Trophoblast cell (in vitro differentiated cells and primary cell): ENCODE data around the gene PICALM.
"Not testable (repeated sequence)": the region's sequence is repeated elsewhere in the genome, so short reads cannot be mapped to it uniquely, and the experiment has no call there.

ENCODE experiments used
- DNase-seq, 2 donors: peaks; one replicate each; pipeline ENCODE4 v3.0.0-alpha.2; 2016
- H2AFZ ChIP-seq: 2 replicates; pipeline ENCODE4 v1.6.1; 2013; ENCODE audit warnings: low read length, moderate library complexity, mild to moderate bottlenecking; ENCODE audit not compliant: insufficient read depth, poor library complexity
- H2AK5ac ChIP-seq: 2 replicates; pipeline ENCODE4 v1.6.1; 2013; ENCODE audit warnings: mild to moderate bottlenecking, low read length
- H2BK120ac ChIP-seq: 2 replicates; pipeline ENCODE4 v1.6.1; 2013; ENCODE audit warnings: low read length, mild to moderate bottlenecking, moderate library complexity; ENCODE audit not compliant: insufficient read depth, poor library complexity
- H2BK12ac ChIP-seq: 2 replicates; pipeline ENCODE4 v1.6.1; 2013; ENCODE audit warnings: mild to moderate bottlenecking, low read length, moderate library complexity
- H2BK5ac ChIP-seq: 2 replicates; pipeline ENCODE4 v1.6.1; 2013; ENCODE audit warnings: low read length, low read depth, moderate library complexity, mild to moderate bottlenecking; ENCODE audit not compliant: poor library complexity
- H3K14ac ChIP-seq: 2 replicates; pipeline ENCODE4 v1.6.1; 2013; ENCODE audit warnings: mild to moderate bottlenecking, low read length
- H3K18ac ChIP-seq: 2 replicates; pipeline ENCODE4 v1.6.1; 2013; ENCODE audit warnings: mild to moderate bottlenecking, low read length
- H3K23ac ChIP-seq: 2 replicates; pipeline ENCODE4 v1.6.1; 2013; ENCODE audit warnings: low read length
- H3K27ac ChIP-seq: 2 replicates; pipeline ENCODE4 v1.5.1; 2013; ENCODE audit warnings: low read depth, mild to moderate bottlenecking, inconsistent platforms, low read length, moderate library complexity
- H3K27me3 ChIP-seq: 2 replicates; pipeline ENCODE4 v1.6.1; 2013; ENCODE audit warnings: inconsistent platforms, mild to moderate bottlenecking, low read length, moderate library complexity; ENCODE audit not compliant: insufficient read depth
- H3K36me3 ChIP-seq, 2 experiments: 1 replicate in 1 of 2; 2 replicates in 1 of 2; pipeline ENCODE4 v1.6.1; 2013; ENCODE audit warnings: low read length in 2 of 2, mild to moderate bottlenecking in 2 of 2, moderate library complexity in 1 of 2; ENCODE audit not compliant: insufficient read depth in 2 of 2, control insufficient read depth in 1 of 2
- H3K4ac ChIP-seq: 2 replicates; pipeline ENCODE4 v1.6.1; 2013; ENCODE audit warnings: low read depth, mild to moderate bottlenecking, low read length, moderate library complexity
- H3K4me1 ChIP-seq, 2 experiments: 1 replicate in 1 of 2; 2 replicates in 1 of 2; pipeline ENCODE4 v1.6.1; 2013; ENCODE audit warnings: low read length in 2 of 2, mild to moderate bottlenecking in 2 of 2, moderate library complexity in 1 of 2; ENCODE audit not compliant: insufficient read depth in 2 of 2, control insufficient read depth in 1 of 2
- H3K4me2 ChIP-seq: 2 replicates; pipeline ENCODE4 v1.6.1; 2013; ENCODE audit warnings: inconsistent platforms, mild to moderate bottlenecking, low read length, moderate library complexity
- H3K4me3 ChIP-seq: 2 replicates; pipeline ENCODE4 v1.5.1; 2013; ENCODE audit warnings: mild to moderate bottlenecking, low read depth, low read length, inconsistent platforms
- H3K79me1 ChIP-seq: one replicate; pipeline ENCODE4 v1.6.1; 2013; ENCODE audit warnings: low read length
- H3K79me2 ChIP-seq: 2 replicates; pipeline ENCODE4 v1.6.1; 2013; ENCODE audit warnings: low read length, mild to moderate bottlenecking; ENCODE audit not compliant: control insufficient read depth, insufficient read depth, poor library complexity
- H3K9ac ChIP-seq: 2 replicates; pipeline ENCODE4 v1.6.1; 2013; ENCODE audit warnings: mild to moderate bottlenecking, low read length
- H3K9me3 ChIP-seq: 2 replicates; pipeline ENCODE4 v1.6.1; 2013; ENCODE audit warnings: low read depth, mild to moderate bottlenecking, control low read depth, inconsistent platforms, low read length; ENCODE audit not compliant: insufficient read depth
- H4K12ac ChIP-seq: 2 replicates; pipeline ENCODE4 v1.6.1; 2013; ENCODE audit warnings: low read depth, mild to moderate bottlenecking, low read length, moderate library complexity
- H4K8ac ChIP-seq: 2 replicates; pipeline ENCODE4 v1.6.1; 2013; ENCODE audit warnings: low read depth, mild to moderate bottlenecking, low read length, moderate library complexity
- H4K91ac ChIP-seq: one replicate; pipeline ENCODE4 v1.6.1; 2013; ENCODE audit warnings: low read depth, mild to moderate bottlenecking, low read length, moderate library complexity
- WGBS: extraction: QIAGEN DNeasy Blood & Tissue Kit; methylation state at CpG from one replicate; pipeline ENCODE4 v1.1.7; 2013; ENCODE audit warnings: missing lambda C conversion rate; ENCODE audit not compliant: insufficient read length, insufficient coverage; ENCODE audit errors: extremely low coverage; 5-methylcytosine and 5-hydroxymethylcytosine counted together

PICALM gene

GRCh38 chr11:85955531-85955930 lies 113.4 kb downstream of the PICALM start:
- no peak overlapping the region for H4K12ac ChIP-seq
- H2BK120ac ChIP-seq, result no peak overlapping the region
- WGBS, result no CpG with 5 or more reads among the region's 1 CpG

GRCh38 chr11:85953491-85954143 lies 115.3 kb downstream of the PICALM start:
- DNase-seq, result peak in 1 of 2 donors; percentile 18
- H3K9ac ChIP-seq, result no peak overlapping the region
- H3K27ac ChIP-seq, result no peak overlapping the region
- no peak overlapping the region for H3K4me3 ChIP-seq
- no peak overlapping the region for H2BK12ac ChIP-seq
- H3K18ac ChIP-seq, result no peak overlapping the region
- no peak overlapping the region for H3K4ac ChIP-seq
- no peak overlapping the region for H2BK5ac ChIP-seq
- no peaks in the 10 kb centered on the region for H3K27me3 ChIP-seq
- peaks cover 2% of the 10 kb centered on the region for H3K79me1 ChIP-seq
- no peaks in the 10 kb centered on the region for H3K79me2 ChIP-seq
- no peak overlapping the region for H2AFZ ChIP-seq
- no CpG with 5 or more reads among the region's 2 CpGs for WGBS
- no peak overlapping the region for H3K4me2 ChIP-seq
- no peak overlapping the region for H3K23ac ChIP-seq
- no peaks in the 10 kb centered on the region for H3K9me3 ChIP-seq
- no peak overlapping the region for H4K91ac ChIP-seq
- H3K14ac ChIP-seq, result no peak overlapping the region
- no peak overlapping the region for H4K8ac ChIP-seq
- no peak overlapping the region for H2BK120ac ChIP-seq
- H2AK5ac ChIP-seq, result no peak overlapping the region
- peaks cover 7 to 12% of the 10 kb centered on the region in 2 experiments for H3K36me3 ChIP-seq
- no peak overlapping the region for H4K12ac ChIP-seq
- peaks cover 0 to 5% of the 10 kb centered on the region in 2 experiments for H3K4me1 ChIP-seq

More at GRCh38 chr11:85955531-85955930, 113.4 kb downstream of the PICALM start:
- Histone ChIP-seq H3K4me1 (peaks cover 0 to 3% of the 10 kb centered on the region in 2 experiments), H3K9me3 (no peaks in the 10 kb centered on the region), H3K4me3 (no peak overlapping the region), H2AK5ac (no peak overlapping the region), H3K9ac (no peak overlapping the region), H3K18ac (no peak overlapping the region), H3K4ac (no peak overlapping the region), H3K36me3 (peaks cover 9 to 16% of the 10 kb centered on the region in 2 experiments), H2AFZ (no peak overlapping the region), H4K91ac (no peak overlapping the region), H3K27me3 (no peaks in the 10 kb centered on the region), H4K8ac (no peak overlapping the region), H2BK5ac (no peak overlapping the region), H3K79me1 (peaks cover 2% of the 10 kb centered on the region), H3K14ac (no peak overlapping the region), H3K27ac (no peak overlapping the region), H2BK12ac (no peak overlapping the region), H3K79me2 (no peaks in the 10 kb centered on the region), H3K4me2 (no peak overlapping the region), H3K23ac (no peak overlapping the region)
- DNase-seq, result peak in 1 of 2 donors; percentile 37

- not testable (repeated sequence) for H3K9ac ChIP-seq, H3K27ac ChIP-seq, H4K8ac ChIP-seq, H4K91ac ChIP-seq, H3K9me3 ChIP-seq, H3K4me1 ChIP-seq, H3K79me1 ChIP-seq, H2AK5ac ChIP-seq, H3K18ac ChIP-seq, H2BK5ac ChIP-seq, H3K27me3 ChIP-seq, H3K79me2 ChIP-seq, H2AFZ ChIP-seq, H3K4me2 ChIP-seq, H2BK120ac ChIP-seq, H3K4ac ChIP-seq, H2BK12ac ChIP-seq, H3K4me3 ChIP-seq, H3K14ac ChIP-seq, DNase-seq, H4K12ac ChIP-seq, H3K23ac ChIP-seq
- peaks cover 7 to 12% of the 10 kb centered on the region in 2 experiments for H3K36me3 ChIP-seq
- no CpG with 5 or more reads among the region's 7 CpGs for WGBS
Measured at GRCh38 chr11:85952108-85952485, 116.8 kb downstream of the PICALM start.

GRCh38 chr11:85951428-85952107 lies 117.3 kb downstream of the PICALM start:
- Histone ChIP-seq H2BK5ac (no peak overlapping the region), H4K12ac (no peak overlapping the region), H3K14ac (no peak overlapping the region), H2AFZ (no peak overlapping the region), H3K27ac (no peak overlapping the region), H3K4me1 (peaks cover 0 to 4% of the 10 kb centered on the region in 2 experiments), H2AK5ac (no peak overlapping the region), H3K36me3 (peaks cover 7 to 10% of the 10 kb centered on the region in 2 experiments), H3K27me3 (no peaks in the 10 kb centered on the region), H3K18ac (no peak overlapping the region), H4K8ac (no peak overlapping the region), H3K23ac (no peak overlapping the region), H3K9me3 (no peaks in the 10 kb centered on the region), H2BK120ac (no peak overlapping the region), H3K4me2 (no peak overlapping the region), H2BK12ac (no peak overlapping the region), H3K4me3 (no peak overlapping the region), H3K4ac (no peak overlapping the region), H3K79me1 (peaks cover 2% of the 10 kb centered on the region), H3K79me2 (no peaks in the 10 kb centered on the region), H4K91ac (no peak overlapping the region), H3K9ac (no peak overlapping the region)
- WGBS, result no CpG with 5 or more reads among the region's 3 CpGs
- DNase-seq, result no peak
